ENCODE measurements around the gene AREL1. TPM values are rescaled to one million over a fixed set of nuclear protein-coding genes. Genes with fewer than 3 reads are reported as not detected.

Gene AREL1
- total RNA-seq, 2 donors from 2014 or later, result 57.3 to 62.4 TPM

GRCh38 chr14:74647678-74648461 is 65.0 kb downstream of the AREL1 start:
- DNase-seq (ENCODE audit: low spot score) (no peak), ATAC-seq (peak in 1 of 2 donors; percentile 28)
- H3K36me3 Mint-ChIP-seq, result no peaks in the 10 kb centered on the region
- no peaks in the 10 kb centered on the region for H3K27me3 Mint-ChIP-seq
- H3K27ac Mint-ChIP-seq, result no peak overlapping the region
- no peak overlapping the region for H3K4me3 Mint-ChIP-seq
- H3K9me3 Mint-ChIP-seq, result no peaks in the 10 kb centered on the region
- H3K4me1 Mint-ChIP-seq (ENCODE audit: low read depth in 2 of 2), result peaks cover 22 to 27% of the 10 kb centered on the region in 2 donors

GRCh38 chr14:74647061-74647677 is 65.7 kb downstream of the AREL1 start:
- Mint-ChIP-seq H3K36me3 (no peaks in the 10 kb centered on the region), H3K4me1 (ENCODE audit: low read depth in 2 of 2) (peaks cover 22 to 27% of the 10 kb centered on the region in 2 donors), H3K4me3 (no peak overlapping the region), H3K27ac (no peak overlapping the region), H3K9me3 (no peaks in the 10 kb centered on the region), H3K27me3 (no peaks in the 10 kb centered on the region)
- ATAC-seq (no peak), DNase-seq (ENCODE audit: low spot score) (no peak)

- Mint-ChIP-seq H3K9me3 (no peaks in the 10 kb centered on the region), H3K27me3 (no peaks in the 10 kb centered on the region), H3K27ac (no peak overlapping the region), H3K4me3 (no peak overlapping the region), H3K4me1 (ENCODE audit: low read depth in 2 of 2) (peaks cover 13 to 17% of the 10 kb centered on the region in 2 donors), H3K36me3 (no peaks in the 10 kb centered on the region)
- ATAC-seq (peak in 1 of 2 donors; percentile 21), DNase-seq (ENCODE audit: low spot score) (no peak)
Measured at GRCh38 chr14:74645756-74646470, 67.0 kb downstream of the AREL1 start.

GRCh38 chr14:74645244-74645643 is 67.6 kb downstream of the AREL1 start:
- H3K9me3 Mint-ChIP-seq, result no peaks in the 10 kb centered on the region
- H3K36me3 Mint-ChIP-seq, result no peaks in the 10 kb centered on the region
- DNase-seq (ENCODE audit: low spot score), result no peak
- peaks cover 7 to 11% of the 10 kb centered on the region in 2 donors for H3K4me1 Mint-ChIP-seq (ENCODE audit: low read depth in 2 of 2)
- no peak overlapping the region for H3K4me3 Mint-ChIP-seq
- no peak overlapping the region for H3K27ac Mint-ChIP-seq
- no peak for ATAC-seq
- no peaks in the 10 kb centered on the region for H3K27me3 Mint-ChIP-seq

- no peak for ATAC-seq
- DNase-seq (ENCODE audit: low spot score), result no peak
- Mint-ChIP-seq H3K9me3 (no peaks in the 10 kb centered on the region), H3K4me1 (ENCODE audit: low read depth in 2 of 2) (peaks cover 7 to 12% of the 10 kb centered on the region in 2 donors), H3K36me3 (no peaks in the 10 kb centered on the region), H3K4me3 (no peak overlapping the region), H3K27ac (no peak overlapping the region), H3K27me3 (no peaks in the 10 kb centered on the region)
Measured at GRCh38 chr14:74641601-74642391, 71.1 kb downstream of the AREL1 start.

GRCh38 chr14:74638966-74639365 is 73.9 kb downstream of the AREL1 start:
- Mint-ChIP-seq H3K4me1 (ENCODE audit: low read depth in 2 of 2) (peaks cover 5 to 9% of the 10 kb centered on the region in 2 donors), H3K4me3 (no peak overlapping the region), H3K36me3 (no peaks in the 10 kb centered on the region), H3K9me3 (no peaks in the 10 kb centered on the region), H3K27me3 (peaks cover 0 to 3% of the 10 kb centered on the region in 2 donors), H3K27ac (no peak overlapping the region)
- DNase-seq (ENCODE audit: low spot score), result no peak
- ATAC-seq, result no peak

- Mint-ChIP-seq H3K36me3 (no peaks in the 10 kb centered on the region), H3K9me3 (no peaks in the 10 kb centered on the region), H3K27ac (no peak overlapping the region), H3K4me1 (ENCODE audit: low read depth in 2 of 2) (peaks cover 5 to 9% of the 10 kb centered on the region in 2 donors), H3K4me3 (no peak overlapping the region), H3K27me3 (peaks cover 0 to 3% of the 10 kb centered on the region in 2 donors)
- ATAC-seq (no peak), DNase-seq (ENCODE audit: low spot score) (no peak)
Measured at GRCh38 chr14:74638066-74638465, 74.8 kb downstream of the AREL1 start.

DNA sequence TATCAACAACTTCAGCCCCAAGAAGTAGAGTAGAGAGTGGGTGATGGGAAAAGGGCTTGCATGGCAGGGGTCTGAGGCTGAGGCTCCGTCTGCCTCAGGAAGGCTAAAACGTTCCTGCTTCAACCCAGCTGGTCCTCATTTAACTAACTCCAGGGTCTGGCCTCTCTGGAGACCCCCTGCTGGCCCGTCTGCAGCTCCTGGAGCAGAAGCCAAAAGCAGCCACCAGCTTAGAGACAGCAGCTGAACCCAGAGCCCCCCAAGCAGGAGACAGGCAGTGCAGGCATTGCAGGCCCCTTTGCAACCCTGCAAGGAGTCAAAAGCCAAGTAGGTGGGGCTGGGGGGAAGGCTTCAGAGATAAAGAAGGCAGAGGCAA is 75.7 kb downstream of the AREL1 start:
- no peaks in the 10 kb centered on the region for H3K36me3 Mint-ChIP-seq
- no peak for DNase-seq (ENCODE audit: low spot score)
- H3K4me3 Mint-ChIP-seq, result no peak overlapping the region
- H3K9me3 Mint-ChIP-seq, result no peaks in the 10 kb centered on the region
- H3K27me3 Mint-ChIP-seq, result peaks cover 0 to 3% of the 10 kb centered on the region in 2 donors
- H3K4me1 Mint-ChIP-seq (ENCODE audit: low read depth in 2 of 2), result peaks cover 5 to 9% of the 10 kb centered on the region in 2 donors
- no peak overlapping the region for H3K27ac Mint-ChIP-seq
- ATAC-seq, result no peak

- ATAC-seq (no peak), DNase-seq (ENCODE audit: low spot score) (no peak)
- Mint-ChIP-seq H3K4me3 (no peak overlapping the region), H3K27ac (no peak overlapping the region), H3K9me3 (no peaks in the 10 kb centered on the region), H3K27me3 (peaks cover 0 to 3% of the 10 kb centered on the region in 2 donors), H3K36me3 (no peaks in the 10 kb centered on the region), H3K4me1 (ENCODE audit: low read depth in 2 of 2) (peaks cover 5 to 9% of the 10 kb centered on the region in 2 donors)
Measured at GRCh38 chr14:74636424-74637177, 76.3 kb downstream of the AREL1 start.

DNA sequence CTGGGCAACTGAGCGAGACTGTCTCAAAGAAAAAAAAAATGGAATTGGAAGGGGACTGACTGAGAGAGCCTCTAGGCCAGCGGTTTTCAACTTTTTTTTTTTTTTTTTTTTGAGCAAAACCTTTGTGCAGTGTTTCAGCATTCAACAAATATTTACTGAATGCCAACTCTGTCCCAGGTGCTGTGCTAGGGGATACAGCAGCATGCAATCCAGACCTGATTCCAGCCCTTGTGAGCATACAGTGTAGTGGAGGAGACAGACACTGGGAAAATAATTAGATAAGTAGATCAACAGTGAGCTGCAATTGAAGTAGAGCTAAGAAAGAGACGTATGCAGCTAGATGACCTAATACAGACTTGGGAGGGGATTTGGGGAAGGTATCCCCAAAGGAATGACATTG is 77.0 kb downstream of the AREL1 start:
- no peak overlapping the region for H3K27ac Mint-ChIP-seq
- H3K4me3 Mint-ChIP-seq, result no peak overlapping the region
- ATAC-seq (no peak), DNase-seq (ENCODE audit: low spot score) (no peak)
- H3K4me1 Mint-ChIP-seq (ENCODE audit: low read depth in 2 of 2), result peaks cover 5 to 9% of the 10 kb centered on the region in 2 donors
- no peaks in the 10 kb centered on the region for H3K36me3 Mint-ChIP-seq
- peaks cover 0 to 3% of the 10 kb centered on the region in 2 donors for H3K27me3 Mint-ChIP-seq
- H3K9me3 Mint-ChIP-seq, result no peaks in the 10 kb centered on the region

DNA sequence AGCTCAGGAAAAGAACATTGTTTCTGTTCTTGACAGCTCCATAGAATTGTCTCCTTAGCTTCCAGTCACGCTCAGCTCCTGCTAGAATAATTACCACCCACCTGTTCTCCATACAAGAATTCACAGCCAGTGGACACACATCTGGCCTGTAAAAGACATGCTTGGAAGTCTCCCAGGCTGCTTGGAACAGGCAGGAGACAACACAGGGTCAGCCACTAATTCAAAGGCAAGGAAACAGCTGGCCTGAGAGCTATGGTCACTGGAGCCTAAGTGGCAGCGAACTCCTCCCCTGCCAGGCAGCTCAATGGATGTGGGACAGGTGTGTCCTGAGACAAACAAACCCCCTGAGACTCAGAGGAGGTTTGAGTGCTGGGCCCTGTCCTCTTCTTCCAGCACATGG is 77.9 kb downstream of the AREL1 start:
- H3K36me3 Mint-ChIP-seq, result no peaks in the 10 kb centered on the region
- no peak overlapping the region for H3K4me3 Mint-ChIP-seq
- H3K4me1 Mint-ChIP-seq (ENCODE audit: low read depth in 2 of 2), result peaks cover 5 to 10% of the 10 kb centered on the region in 2 donors
- no peaks in the 10 kb centered on the region for H3K9me3 Mint-ChIP-seq
- DNase-seq (ENCODE audit: low spot score), result peak; percentile 28
- no peak overlapping the region for H3K27ac Mint-ChIP-seq
- ATAC-seq, result no peak
- peaks cover 0 to 5% of the 10 kb centered on the region in 2 donors for H3K27me3 Mint-ChIP-seq

GRCh38 chr14:74634481-74634880 is 78.4 kb downstream of the AREL1 start:
- ATAC-seq (no peak), DNase-seq (ENCODE audit: low spot score) (no peak)
- Mint-ChIP-seq H3K36me3 (no peaks in the 10 kb centered on the region), H3K4me1 (ENCODE audit: low read depth in 2 of 2) (peaks cover 5 to 14% of the 10 kb centered on the region in 2 donors), H3K27ac (no peak overlapping the region), H3K27me3 (peaks cover 0 to 7% of the 10 kb centered on the region in 2 donors), H3K4me3 (no peak overlapping the region), H3K9me3 (no peaks in the 10 kb centered on the region)

All from natural killer cell treated with Interleukin-12 subunit alpha and Interleukin-12 subunit beta and Interleukin-15 and Interleukin-18, amount 100 ng/mL, for 72 hours (primary cell).